ENCODE data around the gene SMC4. TPM values are rescaled to one million over a fixed set of nuclear protein-coding genes. Genes with fewer than 3 reads are reported as not detected.

Gene SMC4
- total RNA-seq, 2 donors from 2014 or later, result 12.5 to 35.6 TPM

DNA sequence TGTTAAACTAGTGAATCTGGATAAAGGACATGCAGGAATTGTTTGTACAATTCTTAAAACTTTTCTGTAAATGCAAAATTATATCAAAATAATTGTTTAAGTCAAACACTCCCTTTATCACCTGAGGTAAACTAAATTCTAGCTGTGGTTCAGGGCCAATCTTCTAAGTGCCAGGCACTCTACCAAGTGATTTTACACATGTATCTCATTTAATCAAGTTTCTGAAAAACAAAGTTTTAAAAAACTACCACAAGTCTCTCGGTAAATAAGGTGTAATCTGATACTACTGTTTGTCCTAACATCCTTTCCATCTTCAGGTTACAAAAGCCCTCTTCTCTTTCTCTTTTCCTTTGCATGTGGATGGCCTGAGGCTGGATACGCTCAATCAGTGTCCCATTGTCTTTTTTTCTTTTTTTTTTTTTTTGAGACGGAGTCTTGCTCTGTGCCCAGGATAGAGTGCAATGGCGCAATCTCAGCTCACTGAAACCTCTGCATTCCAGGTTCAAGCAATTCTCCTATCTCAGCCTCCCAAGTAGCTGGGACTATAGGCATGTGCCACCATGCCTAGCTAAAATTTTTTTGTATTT is 19.7 kb upstream of the SMC4 start:
- no peak overlapping the region for H3K27ac ChIP-seq
- H3K4me3 ChIP-seq, result no peak overlapping the region
- H3K27me3 ChIP-seq, result no peaks in the 10 kb centered on the region
- no peaks in the 10 kb centered on the region for H3K9me3 ChIP-seq
- no peak for ATAC-seq
- no peak for DNase-seq
- H3K4me1 ChIP-seq, result peaks cover 5% of the 10 kb centered on the region
- intact Hi-C loops (cut with DNase I), result no loop called here
- 70 to 89% methylated on average over 4 of the region's 4 CpGs for WGBS, 2 donors
- H3K36me3 ChIP-seq (replicated peaks in 1 of 2; ENCODE audit: insufficient read depth in 1 of 2, low read depth in 2 of 2), result no peaks in the 10 kb centered on the region
- TF ChIP-seq, protein P1, sequence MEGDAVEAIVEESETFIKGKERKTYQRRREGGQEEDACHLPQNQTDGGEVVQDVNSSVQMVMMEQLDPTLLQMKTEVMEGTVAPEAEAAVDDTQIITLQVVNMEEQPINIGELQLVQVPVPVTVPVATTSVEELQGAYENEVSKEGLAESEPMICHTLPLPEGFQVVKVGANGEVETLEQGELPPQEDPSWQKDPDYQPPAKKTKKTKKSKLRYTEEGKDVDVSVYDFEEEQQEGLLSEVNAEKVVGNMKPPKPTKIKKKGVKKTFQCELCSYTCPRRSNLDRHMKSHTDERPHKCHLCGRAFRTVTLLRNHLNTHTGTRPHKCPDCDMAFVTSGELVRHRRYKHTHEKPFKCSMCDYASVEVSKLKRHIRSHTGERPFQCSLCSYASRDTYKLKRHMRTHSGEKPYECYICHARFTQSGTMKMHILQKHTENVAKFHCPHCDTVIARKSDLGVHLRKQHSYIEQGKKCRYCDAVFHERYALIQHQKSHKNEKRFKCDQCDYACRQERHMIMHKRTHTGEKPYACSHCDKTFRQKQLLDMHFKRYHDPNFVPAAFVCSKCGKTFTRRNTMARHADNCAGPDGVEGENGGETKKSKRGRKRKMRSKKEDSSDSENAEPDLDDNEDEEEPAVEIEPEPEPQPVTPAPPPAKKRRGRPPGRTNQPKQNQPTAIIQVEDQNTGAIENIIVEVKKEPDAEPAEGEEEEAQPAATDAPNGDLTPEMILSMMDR (IDR thresholded peaks at IDR 0.05), result no peak
- TF ChIP-seq POLR2A (IDR thresholded peaks at IDR 0.05), result no peak

DNA sequence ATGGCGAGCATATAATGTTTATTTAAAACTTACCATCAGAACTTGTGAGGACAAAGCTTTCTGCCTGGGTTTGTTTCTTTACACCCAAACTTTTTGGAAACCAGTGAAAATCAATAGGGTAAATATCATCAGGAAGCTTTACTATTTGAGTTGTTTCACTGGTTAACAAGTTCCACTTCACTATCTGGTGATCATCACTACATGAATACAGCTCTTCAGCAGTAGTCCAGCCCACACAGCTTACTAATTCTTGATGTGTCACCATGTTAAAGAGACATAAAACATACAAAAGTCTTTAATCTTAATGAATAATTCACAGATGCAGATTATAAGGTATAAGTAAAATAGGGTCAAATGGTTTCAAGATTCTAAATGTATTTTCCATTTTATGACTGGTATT is 18.0 kb upstream of the SMC4 start:
- Histone ChIP-seq H3K27ac (no peak overlapping the region), H3K27me3 (no peaks in the 10 kb centered on the region), H3K4me1 (no peaks in the 10 kb centered on the region), H3K4me3 (no peak overlapping the region), H3K9me3 (no peaks in the 10 kb centered on the region), H3K36me3 (replicated peaks in 1 of 2; ENCODE audit: insufficient read depth in 1 of 2, low read depth in 2 of 2) (no peaks in the 10 kb centered on the region)
- DNase-seq (no peak), ATAC-seq (no peak)
- TF ChIP-seq, protein P1 (IDR thresholded peaks at IDR 0.05), result no peak
- TF ChIP-seq POLR2A (IDR thresholded peaks at IDR 0.05), result no peak
- WGBS, 2 donors, result 95 to 97% methylated on average over 1 of the region's 1 CpG
- intact Hi-C loops (cut with DNase I), result no loop called here

DNA sequence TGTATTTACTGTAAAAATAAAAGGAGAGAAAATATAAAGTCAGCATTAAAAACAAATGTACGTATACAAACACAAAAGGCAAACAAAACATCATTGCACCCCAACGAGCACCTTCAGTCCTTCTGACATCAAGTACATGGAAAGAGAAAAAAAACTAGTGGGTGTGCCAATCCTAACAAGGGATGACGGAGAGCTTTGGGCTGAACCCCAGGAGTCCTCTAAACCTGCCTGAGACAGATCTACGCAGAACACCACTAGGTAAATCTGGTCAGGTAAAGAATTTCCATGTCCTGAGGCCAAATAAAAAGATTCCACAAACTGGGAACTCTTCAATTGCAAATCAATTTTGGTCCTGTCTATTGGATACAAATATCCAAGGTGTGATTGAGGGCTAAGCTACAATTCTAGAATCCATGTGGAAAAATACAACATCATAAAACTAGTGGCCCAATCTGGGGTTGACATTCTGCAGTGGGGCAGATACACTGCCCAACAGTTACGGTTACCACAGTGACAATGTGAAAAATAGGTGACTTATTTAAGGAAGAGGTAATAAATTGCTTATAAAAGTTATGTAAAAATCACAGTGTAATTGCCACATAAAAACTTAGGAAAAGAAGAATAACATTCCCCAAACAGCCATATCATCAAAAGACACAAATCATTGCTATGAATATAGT is 14.7 kb upstream of the SMC4 start:
- TF ChIP-seq POLR2A (IDR thresholded peaks at IDR 0.05), result no peak
- TF ChIP-seq, protein P1 (IDR thresholded peaks at IDR 0.05), result no peak
- H3K4me1 ChIP-seq, result no peaks in the 10 kb centered on the region
- H3K9me3 ChIP-seq, result no peaks in the 10 kb centered on the region
- ATAC-seq (peak; percentile 27), DNase-seq (no peak)
- H3K36me3 ChIP-seq (replicated peaks in 1 of 2; ENCODE audit: insufficient read depth in 1 of 2, low read depth in 2 of 2), result no peaks in the 10 kb centered on the region
- 63 to 71% methylated on average over 5 of the region's 5 CpGs for WGBS, 2 donors
- no peak overlapping the region for H3K4me3 ChIP-seq
- H3K27ac ChIP-seq, result no peak overlapping the region
- no peaks in the 10 kb centered on the region for H3K27me3 ChIP-seq
- intact Hi-C loops (cut with DNase I), result no loop called here

DNA sequence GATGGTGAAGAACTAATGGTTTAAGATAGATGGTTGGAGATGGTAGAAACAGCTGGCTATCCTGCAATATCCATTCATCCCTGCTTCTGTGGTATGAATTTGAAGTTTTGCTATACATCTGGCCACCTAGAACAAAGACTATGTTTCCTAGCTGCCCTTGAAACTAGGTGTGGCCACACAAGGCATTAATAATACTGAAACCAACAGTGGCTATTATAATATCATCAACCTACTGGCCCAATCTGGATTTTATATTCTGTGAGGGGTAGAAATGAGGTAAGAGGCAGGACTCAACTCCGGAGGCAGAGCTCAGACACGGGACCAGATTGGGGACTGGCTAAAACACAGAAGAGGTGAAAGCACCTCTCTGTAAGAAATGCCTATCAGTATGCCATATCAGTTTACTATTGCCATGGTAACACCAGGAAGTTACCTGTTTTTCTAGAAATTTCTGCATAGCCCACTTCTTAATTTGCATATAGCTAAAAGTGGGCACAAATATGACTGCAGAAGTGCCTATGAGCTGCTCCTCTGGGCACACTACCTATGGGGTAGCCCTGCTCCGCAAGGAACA is 8.8 kb upstream of the SMC4 start:
- Histone ChIP-seq H3K4me1 (no peaks in the 10 kb centered on the region), H3K27me3 (no peaks in the 10 kb centered on the region), H3K9me3 (no peaks in the 10 kb centered on the region), H3K4me3 (no peak overlapping the region), H3K27ac (no peak overlapping the region), H3K36me3 (replicated peaks in 1 of 2; ENCODE audit: insufficient read depth in 1 of 2, low read depth in 2 of 2) (no peaks in the 10 kb centered on the region)
- ATAC-seq (no peak), DNase-seq (no peak)
- intact Hi-C loops (cut with DNase I), result no loop called here
- TF ChIP-seq POLR2A (IDR thresholded peaks at IDR 0.05), result no peak
- TF ChIP-seq, protein P1 (IDR thresholded peaks at IDR 0.05), result no peak
- 74 to 80% methylated on average over 3 of the region's 3 CpGs for WGBS, 2 donors

Data from body of pancreas (tissue), 4 donors.